ENCODE data around the gene MACROD2. TPM values are rescaled to one million over a fixed set of nuclear protein-coding genes. Genes with fewer than 3 reads are reported as not detected.
"Not testable (repeated sequence)": the region's sequence is repeated elsewhere in the genome, so short reads cannot be mapped to it uniquely, and the experiment has no call there.

The MACROD2 gene
- total RNA-seq, 1 donor from 2014 or later: 47.7 TPM

DNA sequence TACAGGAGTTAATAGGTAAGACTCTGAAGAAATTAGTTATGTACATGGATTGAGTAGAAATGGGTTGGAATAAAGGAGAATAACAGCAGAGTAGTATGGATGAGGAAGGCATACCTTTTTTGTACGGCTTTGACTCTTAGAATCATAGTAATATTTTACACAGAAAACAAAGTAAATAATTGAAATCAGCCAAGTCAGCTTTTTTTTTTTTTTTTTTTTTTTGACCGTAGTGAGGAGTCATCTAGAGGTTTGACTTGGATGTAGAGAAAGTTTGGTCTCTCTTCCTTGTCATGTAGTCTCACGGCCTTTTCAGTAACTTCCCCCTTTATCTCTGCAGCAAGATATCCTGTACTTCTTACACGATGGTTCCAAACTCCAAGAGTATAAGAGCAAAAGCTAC, 183.2 kb downstream of the MACROD2 start:
- DNase-seq (ENCODE audit: low spot score in 2 of 2) (no peak), FAIRE-seq (no peak)

- FAIRE-seq: no peak
- no peak for DNase-seq (ENCODE audit: low spot score in 2 of 2)
Observed at GRCh38 chr20:14178952-14179351, 183.6 kb downstream of the MACROD2 start.

GRCh38 chr20:14189794-14190402, 194.6 kb downstream of the MACROD2 start:
- DNase-seq (ENCODE audit: low spot score in 2 of 2) (no peak), FAIRE-seq (no peak)

DNA sequence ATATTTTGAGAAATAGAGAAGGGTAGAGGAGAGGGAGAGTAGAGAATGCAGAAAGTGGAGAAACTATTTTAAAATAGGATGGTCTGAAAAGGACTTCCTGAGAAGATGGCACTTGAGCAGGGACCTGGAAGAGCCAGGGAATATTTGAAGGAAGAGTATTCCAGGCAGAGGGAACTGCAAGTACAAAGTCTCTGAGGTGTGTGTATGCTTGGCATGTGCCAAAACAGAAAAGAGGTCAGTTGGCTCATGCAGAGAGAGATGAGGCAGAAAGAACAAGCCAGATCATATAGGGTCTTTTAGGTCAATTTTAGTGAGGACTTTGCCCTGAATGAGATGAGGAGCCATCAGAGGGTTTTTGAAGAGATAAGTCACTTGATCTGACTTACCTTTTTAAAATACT, 196.2 kb downstream of the MACROD2 start:
- FAIRE-seq (no peak), DNase-seq (ENCODE audit: low spot score in 2 of 2) (no peak)

DNA sequence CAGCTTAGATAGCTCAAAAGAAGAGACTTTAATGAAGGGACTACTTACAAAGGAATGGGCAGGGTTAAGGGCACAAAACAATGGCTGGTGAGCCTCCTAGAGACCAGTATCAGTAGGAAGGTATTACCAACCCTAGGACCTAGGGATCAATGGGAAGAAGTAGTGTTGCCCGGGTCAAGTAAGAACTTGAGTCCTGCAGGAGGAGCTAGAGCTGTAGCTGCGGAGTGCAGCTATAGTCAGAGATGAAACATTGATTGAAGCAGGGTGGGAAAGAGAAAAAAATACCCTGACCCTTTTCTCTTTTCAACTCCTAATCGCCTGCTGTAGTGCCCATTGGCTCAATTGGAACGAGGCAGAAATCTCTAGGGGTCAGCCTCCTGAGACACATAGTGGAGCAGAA, 198.1 kb downstream of the MACROD2 start:
- DNase-seq (ENCODE audit: low spot score in 2 of 2) (no peak), FAIRE-seq (no peak)

DNA sequence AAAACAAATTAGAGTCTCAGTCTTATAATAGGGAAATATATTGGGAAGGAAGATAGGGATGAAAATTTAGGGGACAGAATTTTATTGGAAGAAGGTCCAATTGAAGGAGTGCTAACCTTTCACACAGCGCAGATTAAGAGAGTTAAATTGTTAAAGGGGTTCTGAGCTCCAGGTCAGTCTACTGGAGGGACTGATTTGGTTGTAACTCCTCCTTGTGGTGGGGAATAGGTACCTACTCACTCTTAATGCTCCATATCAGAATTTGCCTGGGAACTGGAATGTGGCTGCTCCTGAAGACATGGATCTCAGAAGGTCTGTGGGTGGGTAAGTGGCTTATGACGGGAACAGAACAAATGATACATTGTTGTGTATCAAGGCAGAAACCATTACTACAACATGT, 198.6 kb downstream of the MACROD2 start:
- FAIRE-seq (no peak), DNase-seq (ENCODE audit: low spot score in 2 of 2) (no peak)

GRCh38 chr20:14197097-14197496, 201.8 kb downstream of the MACROD2 start:
- DNase-seq (ENCODE audit: low spot score in 2 of 2) (no peak), FAIRE-seq (no peak)

DNA sequence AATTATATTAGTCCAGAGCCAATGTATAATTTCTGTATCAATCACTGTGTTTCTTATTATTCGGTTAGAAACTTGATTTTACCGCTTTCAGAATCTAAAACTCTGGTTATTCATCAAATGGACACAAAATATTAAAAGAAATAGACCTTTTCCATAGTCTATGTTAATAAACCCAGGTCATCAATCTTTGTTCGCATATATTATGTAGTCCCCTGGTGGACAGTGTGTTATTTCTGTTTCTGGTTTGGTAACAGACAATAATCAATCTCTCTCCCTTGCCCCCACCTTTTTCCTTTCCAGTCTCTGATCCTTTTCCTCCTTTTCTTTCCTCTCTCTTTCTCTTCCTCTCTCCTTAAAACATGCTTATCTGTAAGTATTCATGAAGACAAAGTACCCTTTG, 203.1 kb downstream of the MACROD2 start:
- FAIRE-seq: no peak
- no peak for DNase-seq (ENCODE audit: low spot score in 2 of 2)

DNA sequence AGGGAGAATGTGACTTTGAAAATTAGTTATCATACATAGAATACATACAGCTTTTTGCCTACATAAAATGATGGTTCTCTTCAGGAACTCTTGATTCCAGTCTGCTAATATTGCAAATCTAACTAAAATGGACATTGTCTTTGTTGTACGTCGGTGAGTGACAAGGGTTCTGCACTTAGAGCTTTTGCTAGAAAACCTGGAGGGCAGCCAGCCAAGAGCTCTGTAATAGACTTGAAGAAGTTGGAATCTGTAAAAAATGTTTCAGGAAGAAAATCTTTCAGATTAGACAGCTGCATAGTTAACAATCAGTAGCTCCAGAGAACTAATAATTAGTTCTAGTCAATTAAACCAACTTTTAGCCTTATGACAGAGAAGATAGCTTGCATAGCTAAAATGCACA, 203.8 kb downstream of the MACROD2 start:
- no peak for FAIRE-seq
- no peak for DNase-seq (ENCODE audit: low spot score in 2 of 2)

GRCh38 chr20:14203657-14204056, 208.3 kb downstream of the MACROD2 start:
- DNase-seq (ENCODE audit: low spot score in 2 of 2) (no peak), FAIRE-seq (no peak)

DNA sequence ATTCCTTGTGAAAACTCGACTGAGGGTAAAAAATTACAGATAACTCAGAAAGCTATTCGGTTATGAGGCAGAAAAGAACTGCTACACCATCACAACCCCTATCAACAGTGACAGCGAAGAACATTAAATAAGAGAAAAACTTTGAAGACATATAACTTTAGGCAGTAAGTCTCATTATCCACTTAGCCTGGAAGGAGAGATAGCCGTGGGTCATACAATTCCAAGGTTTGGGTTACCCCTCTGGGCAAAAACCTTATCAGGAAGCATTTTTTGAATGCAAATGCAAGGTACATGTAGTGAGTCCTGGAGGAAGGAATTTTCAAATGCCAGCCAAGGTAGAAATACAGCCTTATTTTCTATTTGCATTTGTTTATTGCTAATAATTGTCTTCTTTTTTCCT, 212.3 kb downstream of the MACROD2 start:
- DNase-seq (ENCODE audit: low spot score in 2 of 2) (no peak), FAIRE-seq (no peak)

DNA sequence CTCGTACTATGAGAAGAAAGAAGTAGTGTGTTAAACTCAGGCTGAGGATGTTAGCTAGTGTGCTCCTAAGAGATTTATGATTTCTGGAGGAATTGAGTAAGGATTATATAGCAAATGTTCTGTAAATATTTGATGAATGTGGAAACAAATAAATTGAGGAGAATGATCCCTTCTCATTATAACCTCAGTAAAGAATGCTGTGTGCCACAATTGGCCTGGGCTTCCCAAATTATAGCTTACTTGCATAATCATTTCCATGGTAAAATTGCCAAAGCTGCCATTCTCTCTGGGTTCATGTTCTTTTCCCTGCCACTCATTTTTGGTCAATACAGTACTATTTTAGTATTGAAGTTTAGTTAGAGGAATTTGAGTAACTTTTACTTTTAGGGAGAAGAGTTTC, 213.6 kb downstream of the MACROD2 start:
- FAIRE-seq: no peak
- DNase-seq (ENCODE audit: low spot score in 2 of 2): no peak

DNA sequence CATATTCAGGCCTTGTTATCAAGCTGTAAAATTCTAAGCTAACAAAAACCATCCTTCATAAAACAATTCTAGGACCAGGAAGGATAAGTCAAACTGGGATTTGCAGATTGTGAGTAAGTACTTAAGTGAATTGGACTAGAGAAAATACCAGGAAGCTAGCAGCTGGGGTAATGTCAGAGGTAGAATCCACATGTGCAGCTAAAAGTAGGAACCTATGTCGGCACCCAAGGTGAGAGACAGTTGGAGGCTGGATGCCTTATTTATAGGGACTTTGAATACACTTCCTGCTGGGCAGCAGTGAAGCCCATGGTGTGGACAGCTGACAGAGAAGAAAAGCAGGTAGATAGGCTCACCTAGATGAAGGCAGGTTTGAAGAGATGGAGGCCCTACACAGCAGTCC, 214.8 kb downstream of the MACROD2 start:
- FAIRE-seq (no peak), DNase-seq (ENCODE audit: low spot score in 2 of 2) (no peak)

GRCh38 chr20:14214046-14214445, 218.7 kb downstream of the MACROD2 start:
- no peak for FAIRE-seq
- no peak for DNase-seq (ENCODE audit: low spot score in 2 of 2)

GRCh38 chr20:14215880-14216279, 220.6 kb downstream of the MACROD2 start:
- FAIRE-seq; DNase-seq (ENCODE audit: low spot score in 2 of 2): not testable (repeated sequence)

DNA sequence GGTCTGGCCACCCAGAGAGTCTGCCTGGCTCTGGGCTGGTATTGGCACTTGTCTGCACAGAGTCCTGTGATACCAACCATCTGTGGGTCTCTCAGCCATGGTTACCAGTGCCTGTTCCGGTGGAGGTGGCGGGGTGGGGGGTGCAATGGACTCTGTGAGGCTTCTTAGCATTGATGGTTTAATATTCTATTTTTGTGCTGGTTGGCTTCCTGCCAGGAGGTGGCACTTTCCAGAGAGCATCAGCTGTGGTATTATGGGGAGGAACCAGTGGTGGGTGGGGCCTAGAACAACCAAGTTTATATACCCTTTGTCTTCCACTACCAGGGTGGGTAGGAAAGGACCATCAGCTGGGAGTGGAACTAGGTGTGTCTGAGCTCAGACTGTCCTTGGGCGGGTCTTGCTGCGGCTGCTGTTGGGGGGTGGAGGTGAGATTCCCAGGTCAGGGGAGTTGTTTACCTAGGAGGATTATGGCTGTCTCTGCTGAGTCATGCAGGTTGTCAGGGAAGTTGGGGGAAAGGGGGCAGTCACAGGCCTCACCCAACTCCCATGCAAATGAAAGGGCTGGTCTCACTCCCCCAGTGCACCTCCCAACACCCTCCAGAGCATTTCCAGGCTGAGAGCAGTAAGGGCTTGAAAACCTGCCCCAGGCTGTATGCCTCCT, 224.6 kb downstream of the MACROD2 start:
- DNase-seq (ENCODE audit: low spot score in 2 of 2): no peak
- no peak for FAIRE-seq

- no peak for FAIRE-seq
Observed at GRCh38 chr20:14220986-14221385, 225.7 kb downstream of the MACROD2 start.

GRCh38 chr20:14223806-14224205, 228.5 kb downstream of the MACROD2 start:
- no peak for FAIRE-seq
- no peak for DNase-seq (ENCODE audit: low spot score in 2 of 2)

More at GRCh38 chr20:14220986-14221385, 225.7 kb downstream of the MACROD2 start:
- no peak for DNase-seq (ENCODE audit: low spot score in 2 of 2)

- not testable (repeated sequence) for DNase-seq (ENCODE audit: low spot score in 2 of 2); FAIRE-seq
Observed at GRCh38 chr20:14226051-14227049, 231.0 kb downstream of the MACROD2 start.

GRCh38 chr20:14232650-14233049, 237.3 kb downstream of the MACROD2 start:
- DNase-seq (ENCODE audit: low spot score in 2 of 2) (no peak), FAIRE-seq (no peak)

DNA sequence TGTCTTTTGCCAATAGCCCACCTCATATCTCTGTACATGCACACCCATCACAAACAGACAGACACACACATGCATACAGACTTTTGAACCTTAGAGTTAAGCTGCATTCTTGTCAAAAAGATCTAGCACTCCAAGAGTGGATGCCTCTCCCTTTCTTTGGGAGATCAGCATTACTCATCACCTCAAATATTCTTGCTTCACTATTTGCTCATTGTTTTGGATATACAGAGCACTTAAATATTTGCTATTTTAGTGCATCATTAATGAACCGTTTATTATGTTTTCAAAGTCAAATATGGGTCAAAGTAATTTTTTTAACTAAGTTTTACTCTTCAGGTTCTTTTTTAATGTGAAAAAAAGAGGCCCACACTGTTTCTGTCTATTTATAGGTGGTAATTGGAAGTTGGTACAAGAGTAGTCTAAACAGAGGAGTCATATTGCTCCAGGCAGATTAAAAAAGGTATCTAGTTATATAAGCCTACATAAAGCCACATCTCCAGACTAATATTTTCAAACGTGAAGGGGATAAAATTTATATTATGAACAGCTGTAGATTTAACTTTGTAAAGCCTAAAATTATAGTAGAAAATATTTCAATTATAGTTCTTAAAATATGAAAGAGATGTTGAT, 239.5 kb downstream of the MACROD2 start:
- no peak for DNase-seq (ENCODE audit: low spot score in 2 of 2)
- no peak for FAIRE-seq
